NK-92 treated with Interleukin-12 subunit alpha and Interleukin-12 subunit beta, amount 100 ng/mL, for 24 hours (cell line): ENCODE measurements around the gene FADS6.
A peak's percentile ranks its signal among the peaks of the same experiment; 100 is the strongest.

ENCODE experiments used
- DNase-seq: peaks from one replicate; lab custom pipeline; 2025; lab: John Stamatoyannopoulos, UW

Gene FADS6

DNA sequence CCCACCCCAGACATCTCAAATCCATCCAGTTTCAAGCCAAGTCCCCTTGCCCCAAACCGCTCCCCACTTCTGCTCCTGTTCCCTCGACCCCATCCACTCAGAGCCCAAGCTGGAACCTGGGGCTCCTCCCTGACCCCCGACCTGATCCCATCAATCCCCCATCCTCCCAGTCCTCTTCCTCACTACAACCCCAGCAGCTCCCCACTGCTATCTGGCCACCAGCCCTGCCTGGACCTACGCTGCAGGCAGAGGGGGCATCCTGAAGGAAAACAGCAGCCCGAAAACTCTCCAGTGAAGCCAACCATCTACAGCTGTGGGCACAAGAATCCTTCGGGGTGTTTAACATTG, 24.6 kb downstream of the FADS6 start:
- no peak for DNase-seq

DNA sequence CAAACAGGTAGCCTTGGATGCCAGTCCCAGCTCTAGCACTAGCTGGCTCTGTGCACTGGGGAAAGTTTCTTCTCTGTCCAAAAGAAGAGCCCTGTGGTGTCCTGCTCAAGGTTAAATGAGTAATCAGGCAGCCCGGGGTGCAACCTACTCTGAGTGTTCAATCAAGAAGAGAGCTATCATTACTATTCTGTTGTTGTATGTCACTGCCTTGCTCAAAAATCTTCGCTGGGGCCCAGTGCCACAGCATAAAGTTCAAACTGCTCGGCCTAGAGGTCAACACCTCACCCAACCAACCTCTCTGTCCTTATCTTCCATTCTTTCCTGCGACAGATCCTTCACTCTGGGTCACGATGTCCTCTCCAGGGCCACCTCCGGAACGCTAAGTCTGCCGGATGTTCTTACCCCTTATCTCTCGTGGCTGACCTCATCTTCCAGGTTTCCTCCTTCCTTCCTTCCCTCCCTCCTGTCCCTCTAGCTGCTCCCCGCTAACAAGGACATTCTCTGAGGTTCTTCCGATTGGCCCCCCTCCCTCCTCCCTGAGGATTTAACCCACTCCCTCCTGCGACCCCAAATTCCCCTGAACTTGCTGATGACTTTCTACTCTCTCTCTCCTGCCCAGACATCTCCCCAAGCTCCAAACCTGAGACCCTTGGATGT, 25.1 kb downstream of the FADS6 start:
- no peak for DNase-seq

DNA sequence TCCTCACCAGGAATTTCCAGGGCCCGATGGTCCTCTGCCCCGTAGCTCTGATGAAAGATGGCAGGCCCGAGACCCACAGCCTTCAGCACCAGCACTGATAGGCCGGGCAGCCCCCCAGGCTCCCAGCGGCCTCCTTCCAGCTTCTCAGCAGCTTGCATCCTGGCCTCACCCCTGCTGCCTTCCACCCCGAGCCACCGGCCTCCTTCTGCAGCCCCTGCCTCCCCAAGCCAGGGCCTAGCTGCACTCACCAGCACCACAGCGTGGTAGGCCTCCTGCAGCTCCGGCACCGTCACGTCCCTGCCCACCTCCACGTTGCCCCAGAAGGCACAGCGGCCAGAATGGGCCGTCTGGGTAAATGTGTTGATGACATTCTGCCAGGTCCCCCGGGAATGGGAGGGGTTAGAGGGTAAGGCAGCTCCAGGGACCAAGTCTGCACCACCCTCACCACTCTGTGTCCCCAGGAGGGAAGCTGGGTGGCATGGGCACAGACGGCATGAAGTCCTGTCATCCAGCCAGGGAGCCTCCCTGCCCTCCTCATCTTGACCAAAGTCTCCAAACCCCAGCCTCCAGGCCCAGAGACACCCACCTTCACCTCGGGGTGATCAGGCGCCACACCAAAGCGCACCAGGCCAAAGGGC, 27.1 kb downstream of the FADS6 start:
- DNase-seq: no peak

DNA sequence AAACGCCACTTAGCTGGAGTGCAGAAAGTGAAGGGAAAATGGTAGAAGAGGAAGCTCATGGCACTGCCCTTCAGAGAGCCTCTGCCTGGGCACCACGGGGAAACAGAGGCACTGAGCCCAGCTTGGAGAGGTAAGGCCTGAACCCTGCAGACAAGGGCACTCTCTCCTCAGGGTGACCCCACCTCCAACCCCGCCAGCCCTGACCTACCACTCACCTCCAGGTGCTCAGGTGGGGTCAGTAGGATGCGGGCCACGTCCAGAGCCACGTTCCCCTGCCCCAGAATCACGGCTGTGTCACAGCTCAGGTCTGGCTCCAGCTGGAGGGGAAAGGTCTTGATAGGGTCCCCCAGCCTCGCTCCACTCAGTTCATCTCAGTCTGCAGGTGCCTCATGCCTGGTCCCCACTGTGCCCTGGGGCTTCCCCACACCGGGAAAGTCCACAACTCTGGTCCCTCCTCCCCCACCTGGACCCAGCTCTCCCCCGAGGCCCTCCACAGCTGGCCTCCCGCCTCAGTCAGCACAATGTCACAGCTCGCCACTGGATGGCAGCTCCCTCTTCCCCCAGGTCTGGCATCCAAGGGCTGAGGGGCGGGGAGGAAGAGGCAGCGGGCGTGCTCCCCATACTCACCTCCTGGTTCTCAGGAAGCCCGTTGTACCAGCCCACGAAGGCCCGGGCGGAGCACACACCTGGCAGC, 27.8 kb downstream of the FADS6 start:
- no peak for DNase-seq

DNA sequence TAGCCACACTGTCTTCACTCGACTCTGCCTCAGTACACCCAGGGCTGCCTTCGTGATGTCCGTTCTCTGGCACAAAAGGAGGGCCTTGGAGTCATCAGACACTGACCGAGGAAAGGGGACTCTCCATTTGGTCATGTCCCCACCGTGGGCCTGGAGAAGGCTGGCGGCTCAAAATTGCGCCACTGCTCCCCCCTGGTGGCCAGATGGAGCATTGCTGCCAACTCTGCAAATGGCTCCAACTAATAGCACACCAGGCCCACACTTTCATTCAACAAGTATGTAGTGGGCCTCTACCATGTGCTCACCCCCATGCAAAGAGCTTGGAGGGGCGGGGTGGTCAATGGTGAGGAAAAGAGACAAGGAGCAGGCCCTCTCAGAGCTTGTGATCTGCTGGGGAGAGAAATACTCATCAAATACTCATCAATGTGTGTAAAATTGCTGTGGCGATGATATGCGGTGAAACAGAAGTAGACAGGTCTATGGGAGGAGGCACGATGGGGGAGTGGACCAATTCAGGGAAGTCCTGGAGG, 28.5 kb downstream of the FADS6 start:
- DNase-seq: peak; percentile 38

DNA sequence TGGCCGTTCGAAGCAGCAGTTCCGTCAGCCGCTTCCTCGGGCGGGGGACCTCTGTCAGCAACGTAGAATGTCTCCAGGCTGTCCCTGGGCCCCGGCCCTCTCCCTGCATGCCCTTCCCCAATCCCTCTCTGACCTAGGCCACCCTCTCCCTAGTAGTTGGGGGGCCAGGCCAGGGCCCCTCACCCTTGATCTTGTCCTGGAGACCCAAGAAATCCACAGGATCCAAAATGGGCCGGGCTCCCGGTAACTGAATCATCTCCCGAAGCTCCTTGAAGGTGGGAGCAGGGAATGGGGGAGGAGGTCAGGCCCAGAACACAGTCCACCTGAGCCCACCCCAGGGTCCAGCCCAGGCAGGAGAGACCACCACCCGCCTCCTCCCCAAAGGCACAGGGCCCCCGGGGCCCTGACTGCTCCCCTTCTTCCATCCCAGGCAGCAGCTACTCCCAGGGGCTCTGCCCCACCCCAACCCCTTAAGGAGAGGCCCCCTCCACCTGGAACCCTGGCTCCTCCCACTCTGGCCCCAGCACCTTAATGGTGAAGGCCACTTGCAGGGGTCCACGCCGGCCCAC, 29.1 kb downstream of the FADS6 start:
- DNase-seq: no peak

DNA sequence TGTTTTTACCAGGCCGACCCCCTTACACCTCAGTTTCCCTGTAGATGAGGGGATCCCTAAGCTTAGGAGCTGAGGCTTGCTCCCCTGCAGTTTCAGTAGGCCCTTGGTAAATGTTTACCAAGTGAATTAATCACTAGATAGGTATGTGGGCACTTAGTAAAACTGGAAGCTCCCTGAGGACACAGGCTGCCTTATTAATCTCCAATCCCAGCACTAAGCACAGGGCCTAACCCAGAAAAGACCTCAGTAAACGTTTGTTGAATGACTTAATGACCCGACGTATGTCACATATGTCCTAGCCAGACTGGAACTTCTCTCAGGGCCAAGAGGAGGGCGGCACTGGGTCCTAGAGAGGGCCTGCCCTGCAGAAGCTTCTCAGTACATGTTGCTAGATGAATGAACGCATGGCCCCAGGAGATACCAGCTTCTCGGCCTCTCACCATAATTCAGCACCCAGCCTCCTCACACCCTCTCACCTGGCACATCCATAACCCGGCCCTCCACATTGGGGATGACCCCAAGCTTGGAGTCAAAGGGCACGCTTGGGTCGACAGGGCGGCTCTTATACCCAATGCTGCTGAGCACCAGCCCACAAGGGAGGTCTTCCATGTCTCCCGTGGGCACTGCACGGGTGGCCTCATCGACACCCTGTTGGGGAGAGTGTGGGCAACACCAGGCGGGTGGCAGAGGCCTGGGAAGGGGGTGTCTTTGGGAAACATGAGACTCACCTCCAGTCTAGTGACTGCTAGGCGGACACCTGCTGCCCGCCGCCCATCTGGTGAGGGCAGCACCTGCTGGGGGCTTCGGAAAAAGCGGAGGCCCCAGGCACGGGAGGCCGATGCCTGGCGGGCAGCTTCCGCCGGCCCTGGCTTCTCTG, 29.8 kb downstream of the FADS6 start:
- DNase-seq: no peak

DNA sequence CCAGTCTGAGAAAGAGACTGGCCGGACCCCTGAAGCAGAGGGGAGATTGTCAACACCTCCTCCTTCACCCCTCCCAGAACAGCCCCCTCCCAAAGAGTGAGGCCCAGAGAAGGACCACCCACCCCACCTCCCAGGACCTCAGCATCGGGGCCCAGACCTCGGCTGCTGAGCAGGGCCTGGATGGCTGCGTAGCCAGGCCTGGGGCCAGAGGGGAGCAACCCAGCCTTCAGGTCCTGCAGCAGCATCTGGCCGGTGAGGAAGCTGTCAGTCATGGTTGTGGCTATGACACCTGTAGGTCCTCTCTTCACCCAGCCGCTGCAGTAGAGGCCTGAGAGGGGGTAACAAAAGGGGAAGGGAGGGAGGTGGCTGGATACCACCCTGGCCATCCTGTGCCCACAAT, 30.5 kb downstream of the FADS6 start:
- DNase-seq: no peak

DNA sequence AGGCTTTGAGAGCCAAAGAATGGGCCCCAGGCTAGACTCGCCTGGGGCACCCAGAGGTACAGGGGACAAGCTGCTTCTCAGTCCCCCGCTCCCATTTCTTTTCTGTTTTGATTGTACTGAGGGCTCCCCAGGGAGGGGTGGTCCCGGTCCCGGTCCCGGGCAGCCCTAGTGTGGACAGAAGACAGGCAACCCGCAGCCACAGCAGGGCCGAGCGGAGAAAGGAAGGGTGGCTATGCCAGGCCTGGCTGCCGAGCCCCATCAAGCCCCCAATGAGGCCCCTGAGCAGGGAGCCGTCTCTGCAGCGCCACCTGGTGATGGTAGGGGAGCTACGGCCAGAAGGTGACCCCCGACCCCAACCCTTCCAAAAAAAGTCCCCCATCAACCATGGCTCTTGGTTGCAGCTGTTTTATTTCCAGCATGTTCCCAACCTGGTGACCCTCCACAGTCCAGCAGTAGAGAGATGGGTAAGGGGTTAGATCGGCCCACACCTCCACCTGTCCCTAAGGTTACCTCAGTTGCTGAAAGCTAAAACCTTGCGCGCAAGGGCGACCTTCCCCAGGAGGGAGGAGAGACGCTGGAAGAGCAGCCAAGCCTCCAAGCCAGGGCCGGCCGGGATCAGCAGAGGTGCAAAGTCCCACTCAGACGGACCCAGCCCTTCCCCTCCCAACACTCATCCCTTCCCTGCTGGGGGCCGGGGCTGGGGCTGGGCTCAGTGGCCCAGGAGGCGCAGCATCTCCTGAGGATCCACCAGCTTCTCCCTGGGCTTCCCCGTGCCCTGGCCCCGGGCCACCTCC, 31.1 kb downstream of the FADS6 start:
- DNase-seq: peak; percentile 12

DNA sequence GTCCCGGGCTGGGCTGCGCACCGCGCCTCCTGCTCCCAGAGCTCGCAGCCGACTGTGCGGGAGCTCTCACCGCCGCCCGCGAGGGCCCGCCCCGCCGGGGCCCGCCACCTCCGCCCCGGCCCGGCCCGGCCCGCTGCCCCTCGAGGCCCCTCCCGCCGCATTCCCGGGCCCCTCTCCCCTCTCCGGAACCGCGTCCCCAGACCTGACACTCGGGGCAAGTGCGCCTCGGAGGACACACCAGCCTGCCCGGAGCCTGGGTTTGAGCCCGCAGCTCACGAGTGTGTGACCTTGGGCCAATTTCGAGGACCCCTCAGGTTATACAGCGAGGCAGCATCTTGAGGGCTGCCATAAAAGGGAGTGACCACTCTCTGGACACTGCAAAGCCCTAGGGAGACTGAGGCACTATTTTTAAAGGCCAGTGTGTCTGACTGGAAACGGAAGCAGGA, 31.7 kb downstream of the FADS6 start:
- DNase-seq: no peak

DNA sequence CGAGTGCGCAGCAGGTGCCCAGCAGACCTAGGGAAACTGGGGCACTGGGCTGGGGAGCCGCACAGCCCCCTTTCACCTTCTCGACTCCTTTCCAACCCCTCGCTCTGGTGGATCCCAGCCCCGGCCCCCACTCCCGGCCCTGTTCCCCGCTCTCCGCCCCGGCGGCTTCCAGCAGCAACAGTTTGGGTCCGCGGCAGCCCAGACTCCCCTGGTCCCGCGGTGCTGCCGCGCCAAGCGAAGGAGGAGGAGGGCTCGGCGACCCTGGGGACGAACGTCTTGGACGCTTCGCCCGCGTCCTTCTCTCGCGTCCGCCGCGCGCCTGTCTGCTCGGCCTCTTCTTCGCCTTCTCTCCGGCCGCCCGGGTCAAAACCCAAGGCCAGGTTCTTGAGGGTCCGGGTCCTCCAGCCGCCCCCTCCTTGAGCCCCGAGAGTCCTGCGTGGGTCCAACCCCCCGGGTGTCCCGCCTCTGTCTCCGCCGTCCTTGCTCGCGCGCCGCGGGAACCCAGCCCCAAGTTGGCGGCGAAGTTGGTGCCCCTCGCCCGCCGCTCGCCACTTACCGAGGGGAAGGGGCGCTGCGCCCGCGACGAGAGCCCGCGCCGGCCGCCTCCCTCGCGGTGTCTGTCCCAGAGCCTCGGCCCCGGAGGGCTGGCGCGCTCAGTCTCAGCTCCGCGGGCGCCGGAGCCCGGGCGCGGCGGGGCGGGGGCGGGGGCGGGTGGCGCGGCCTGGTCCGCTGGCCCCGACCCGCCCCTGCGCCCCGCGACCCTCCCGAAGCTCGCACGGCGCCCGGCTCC, 32.4 kb downstream of the FADS6 start:
- DNase-seq: no peak

DNA sequence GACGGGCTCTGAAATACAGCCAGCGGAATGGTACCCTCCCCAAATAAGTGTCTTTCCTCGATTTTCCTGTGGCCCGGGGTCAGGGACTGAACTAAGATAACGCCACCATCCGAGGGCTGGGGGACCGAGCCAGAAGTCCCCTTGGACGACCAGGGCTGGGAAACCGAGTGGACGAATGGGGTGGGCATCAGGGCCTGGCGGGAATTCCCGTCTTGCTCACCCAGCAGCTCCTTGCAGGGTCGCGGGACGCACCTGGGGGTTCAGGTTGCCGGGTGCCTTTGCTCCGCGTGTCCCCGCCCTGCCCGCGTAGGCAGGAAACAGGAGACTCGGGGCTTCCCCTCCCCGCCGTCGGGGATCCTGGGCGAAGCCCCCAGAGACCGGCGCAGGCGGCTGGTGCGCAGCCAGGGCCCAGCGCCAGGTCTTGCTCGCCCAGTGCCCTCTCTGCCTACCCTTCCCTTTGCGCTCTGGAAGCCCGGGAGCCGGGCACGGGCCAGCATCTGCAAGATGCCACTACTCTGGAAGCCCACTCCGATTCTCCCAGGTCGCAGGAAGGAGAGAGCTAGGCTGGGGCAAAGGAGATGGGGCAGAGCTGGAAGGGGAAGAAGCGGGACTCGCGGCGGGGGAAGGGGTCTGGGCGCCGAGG, 33.1 kb downstream of the FADS6 start:
- DNase-seq: no peak

DNA sequence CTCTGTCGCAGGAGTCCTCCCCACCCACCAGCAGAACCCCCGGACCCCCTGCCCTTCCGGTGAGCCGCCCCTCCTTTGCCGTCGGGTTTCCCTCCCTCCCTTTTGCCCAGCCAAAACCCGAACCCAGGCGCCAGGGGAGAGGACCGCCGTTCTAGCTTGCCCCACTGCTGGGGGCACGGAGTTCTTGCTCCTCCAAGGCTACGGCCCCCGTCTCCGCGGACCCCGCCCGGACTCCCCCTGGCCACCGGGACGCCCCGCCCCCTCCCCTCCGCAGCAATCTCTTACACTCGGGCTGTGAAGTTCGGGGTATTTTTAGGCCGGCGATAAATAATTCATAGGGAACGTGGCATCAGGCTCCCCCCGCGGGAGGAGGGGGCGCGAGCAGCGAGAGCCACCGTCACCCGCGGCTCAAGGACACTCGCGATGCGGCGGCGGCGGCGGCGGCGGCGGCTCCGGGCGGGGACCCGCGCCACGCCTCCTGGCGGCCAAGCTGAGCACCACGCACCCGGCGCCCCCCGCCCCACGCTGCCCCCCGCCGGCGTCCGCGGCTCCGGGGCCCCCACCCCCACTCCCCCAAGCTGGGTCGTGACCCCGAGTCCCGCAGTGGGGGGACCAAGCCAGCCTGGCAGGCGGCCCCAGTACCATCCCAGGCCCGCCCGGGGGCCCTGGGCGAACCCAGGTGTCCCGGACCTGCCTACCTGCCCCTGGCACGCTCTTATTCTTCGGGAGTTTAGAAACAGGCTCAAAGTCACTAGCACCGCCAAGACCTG, 33.8 kb downstream of the FADS6 start, which contains the start of gene GRIN2C:
Gene GRIN2C (minus strand): TSS at position 427 of the 770 bp plus-strand sequence. CDS start 4,793 bp downstream, outside the sequence.
- DNase-seq: no peak

DNA sequence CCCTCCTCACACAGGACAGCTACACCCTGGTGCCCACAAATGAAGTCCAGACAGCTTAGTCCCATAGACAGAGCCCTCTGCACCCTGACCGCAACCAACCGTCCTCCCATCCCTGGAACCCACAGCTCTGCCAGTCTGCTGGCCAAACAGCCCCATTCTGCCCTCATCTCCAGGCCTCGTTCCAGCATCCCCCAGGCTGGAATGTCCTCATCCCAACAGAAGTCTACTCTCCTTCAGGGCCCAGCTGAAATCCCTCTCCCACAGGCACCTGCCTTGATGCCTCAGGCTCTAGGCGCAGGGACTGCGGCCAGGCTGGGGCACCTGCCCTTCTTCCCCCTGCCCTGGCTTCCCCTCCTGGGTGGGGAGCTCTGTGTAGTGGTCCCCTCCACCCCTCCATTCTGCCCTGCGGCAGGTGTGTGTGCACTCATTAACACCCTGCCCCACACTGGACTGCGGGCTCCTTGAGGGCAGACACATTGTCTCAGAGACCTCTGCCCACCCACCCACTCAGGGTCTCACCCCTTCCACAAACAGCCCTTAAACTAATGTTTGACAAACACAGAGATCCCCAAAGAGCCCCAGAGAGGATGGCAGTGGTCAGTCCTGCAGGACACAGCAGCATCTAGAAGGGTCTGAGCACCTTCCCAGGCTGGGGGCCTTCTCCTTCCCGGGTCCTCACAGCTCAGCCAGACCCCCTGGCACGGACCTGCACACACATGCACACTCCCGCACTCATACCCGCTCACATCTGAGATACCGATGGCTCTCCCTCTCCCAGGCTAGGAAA, 34.6 kb downstream of the FADS6 start:
- DNase-seq: no peak

DNA sequence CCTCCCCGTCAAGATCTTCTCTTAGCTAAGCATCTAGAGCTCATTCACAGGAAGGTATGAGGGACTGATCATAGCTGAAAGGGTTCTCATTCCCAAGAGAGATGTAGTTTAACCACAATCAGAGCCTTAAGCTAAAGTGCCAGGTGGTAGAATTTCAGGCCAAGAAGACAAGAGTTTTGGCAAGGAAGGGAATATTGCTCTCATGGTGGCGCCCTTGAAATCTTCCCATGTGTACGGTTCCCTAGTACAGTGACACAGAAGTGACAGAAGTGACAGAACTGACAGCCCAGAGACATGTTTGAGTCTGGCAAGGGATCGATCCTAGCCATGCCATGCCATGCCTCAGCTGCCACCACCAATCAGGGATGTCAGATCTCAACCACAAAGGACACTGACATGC, 36.2 kb downstream of the FADS6 start:
- DNase-seq: no peak

DNA sequence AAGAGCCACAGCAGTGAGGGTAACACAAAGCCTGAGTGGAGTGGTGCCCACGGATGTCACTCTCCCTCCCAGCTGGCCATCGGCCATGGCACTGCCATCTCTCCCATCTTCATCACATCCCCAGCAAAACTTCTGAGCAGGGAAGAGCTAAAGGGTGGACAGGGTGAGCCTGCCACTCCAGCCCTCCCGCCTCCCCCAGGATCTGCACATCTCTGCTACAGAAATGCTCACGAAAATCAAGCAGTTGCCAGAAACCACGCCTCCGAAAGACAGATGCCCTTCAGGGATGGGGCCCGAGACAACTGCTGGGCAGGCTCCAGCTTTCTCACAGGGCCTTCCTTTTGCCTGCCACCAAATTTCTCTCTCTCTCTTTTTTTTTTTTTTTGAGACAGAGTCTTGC, 37.3 kb downstream of the FADS6 start:
- no peak for DNase-seq

DNA sequence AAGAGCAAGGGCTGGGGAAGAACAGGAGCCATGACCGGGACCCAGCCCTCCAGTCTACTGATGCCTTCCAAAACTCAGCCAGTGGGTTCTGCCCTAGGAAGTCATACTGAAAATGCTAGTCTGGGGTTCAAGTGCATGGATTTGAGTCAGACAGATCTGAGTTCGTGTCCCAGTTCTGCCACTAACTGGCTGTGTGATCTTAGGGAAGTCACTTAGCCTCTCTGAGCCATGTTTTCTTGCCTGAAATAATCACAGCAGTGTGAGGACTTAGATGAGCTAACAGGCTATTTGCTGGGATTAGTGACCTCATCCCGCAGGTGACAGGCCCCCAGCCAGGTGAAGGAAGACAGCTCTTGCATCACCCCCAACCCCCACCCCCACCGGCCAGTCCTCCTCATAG, 38.1 kb downstream of the FADS6 start:
- no peak for DNase-seq

DNA sequence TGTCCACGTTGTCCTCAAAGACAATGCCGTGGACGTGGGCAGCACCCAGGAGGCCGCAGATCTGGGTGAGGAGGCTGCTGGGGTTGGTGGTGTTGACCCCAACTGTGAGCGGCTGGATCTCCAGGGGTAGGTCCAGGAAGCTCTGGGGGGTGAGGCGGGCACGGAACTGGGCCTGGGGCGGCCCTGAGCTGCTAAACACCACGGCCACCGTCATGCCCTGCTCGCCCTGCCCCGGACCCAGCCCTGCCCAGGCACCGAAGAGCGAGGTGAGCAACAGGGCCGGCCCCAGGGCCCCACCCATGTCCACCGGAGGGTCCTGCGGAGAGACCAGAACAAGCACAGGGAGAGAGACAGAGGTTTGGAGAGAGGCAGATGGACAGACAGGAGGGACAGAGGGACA, 38.6 kb downstream of the FADS6 start:
- DNase-seq: no peak
